A673 (cell line): Measurements from ENCODE around the gene GALNT16. TPM values are rescaled to one million over a fixed set of nuclear protein-coding genes. Genes with fewer than 3 reads are reported as not detected.

Source experiments
- BruUV-seq: library from RNA; stranded (reverse); fragments of 400-500 nt; replicated peaks from 2 replicates; lab custom pipeline; 2021; lab: Mats Ljungman, UMichigan
- CTCF ChIA-PET: fragments of 300-600 bp; sonication (Branson Sonifier 250); formaldehyde crosslinking; loops from one replicate; lab custom pipeline; 2022; ENCODE audit warnings: antibody characterized with exemption; lab: Charles Lee
- POLR2A ChIA-PET: fragments of 300-600 bp; sonication (Branson Sonifier 250); formaldehyde crosslinking; loops from one replicate; lab custom pipeline; 2022; ENCODE audit warnings: antibody characterized with exemption; ENCODE audit not compliant: low non-redundant PET; lab: Charles Lee
- DNase-seq: peaks from one replicate; pipeline ENCODE4 v3.0.0-alpha.2; 2015; ENCODE audit warnings: low spot score
- H3K27ac ChIP-seq: fragments of 200-600 bp; sonication (generic); 2 replicates; pipeline ENCODE4 v1.5.1; 2016; ENCODE audit warnings: mixed run types, low read depth, mild to moderate bottlenecking, mixed read lengths, antibody characterized with exemption, low read length; ENCODE audit not compliant: poor library complexity, severe bottlenecking
- H3K27me3 ChIP-seq: fragments of 200-600 bp; sonication (generic); replicated peaks from 2 replicates; pipeline ENCODE4 v1.6.1; 2017; ENCODE audit warnings: mixed run types, low read depth, mild to moderate bottlenecking, mixed read lengths, antibody characterized with exemption, low read length; ENCODE audit not compliant: insufficient read depth, poor library complexity
- H3K36me3 ChIP-seq: fragments of 200-600 bp; sonication (generic); 2 replicates; pipeline ENCODE4 v1.6.1; 2016; ENCODE audit warnings: mixed run types, mild to moderate bottlenecking, mixed read lengths, antibody characterized with exemption, low read length; ENCODE audit not compliant: insufficient read depth, poor library complexity, severe bottlenecking
- H3K4me1 ChIP-seq: fragments of 200-600 bp; sonication (generic); 2 replicates; pipeline ENCODE4 v1.6.1; 2017; ENCODE audit warnings: mixed run types, mild to moderate bottlenecking, mixed read lengths, antibody characterized with exemption, low read length; ENCODE audit not compliant: insufficient read depth, poor library complexity, severe bottlenecking
- H3K4me3 ChIP-seq: fragments of 200-600 bp; sonication (generic); 2 replicates; pipeline ENCODE4 v1.5.1; 2016; ENCODE audit warnings: low read depth, mixed run types, mild to moderate bottlenecking, mixed read lengths, low read length; ENCODE audit not compliant: poor library complexity, severe bottlenecking
- H3K9me3 ChIP-seq: fragments of 200-600 bp; sonication (generic); 2 replicates; pipeline ENCODE4 v1.6.1; 2016; ENCODE audit warnings: mixed run types, low read depth, mild to moderate bottlenecking, mixed read lengths, antibody characterized with exemption, low read length; ENCODE audit not compliant: poor library complexity, severe bottlenecking
- EZH2 ChIP-seq: fragments of 200-600 bp; sonication (generic); IDR thresholded peaks from 2 replicates; pipeline ENCODE4 v1.6.1; 2017; ENCODE audit warnings: borderline replicate concordance, low read depth, mild to moderate bottlenecking, mixed read lengths, antibody characterized with exemption, low read length; ENCODE audit not compliant: poor library complexity, severe bottlenecking
- intact Hi-C: fragments of 100-400 bp; cut with micrococcal nuclease; formaldehyde crosslinking; loops from one replicate; pipeline ENCODE4 v1.10.0; 2022; ENCODE audit not compliant: unreplicated experiment
- total RNA-seq: library from RNA; stranded (reverse); gene quantifications from 2 replicates; pipeline ENCODE4 v1.2.3, GENCODE V29; 2021
- TF ChIP-seq, protein P1 (sequence below): fragments of 300-800, 200-600 bp; sonication (generic); conservative IDR thresholded peaks from 2 replicates; pipeline ENCODE4 v1.5.1; 2017; ENCODE audit warnings: low read depth, mild to moderate bottlenecking, antibody characterized with exemption, low read length, moderate library complexity, mixed read lengths

Gene GALNT16
- total RNA-seq, 1 experiment from 2014 or later: 0.32 TPM

DNA sequence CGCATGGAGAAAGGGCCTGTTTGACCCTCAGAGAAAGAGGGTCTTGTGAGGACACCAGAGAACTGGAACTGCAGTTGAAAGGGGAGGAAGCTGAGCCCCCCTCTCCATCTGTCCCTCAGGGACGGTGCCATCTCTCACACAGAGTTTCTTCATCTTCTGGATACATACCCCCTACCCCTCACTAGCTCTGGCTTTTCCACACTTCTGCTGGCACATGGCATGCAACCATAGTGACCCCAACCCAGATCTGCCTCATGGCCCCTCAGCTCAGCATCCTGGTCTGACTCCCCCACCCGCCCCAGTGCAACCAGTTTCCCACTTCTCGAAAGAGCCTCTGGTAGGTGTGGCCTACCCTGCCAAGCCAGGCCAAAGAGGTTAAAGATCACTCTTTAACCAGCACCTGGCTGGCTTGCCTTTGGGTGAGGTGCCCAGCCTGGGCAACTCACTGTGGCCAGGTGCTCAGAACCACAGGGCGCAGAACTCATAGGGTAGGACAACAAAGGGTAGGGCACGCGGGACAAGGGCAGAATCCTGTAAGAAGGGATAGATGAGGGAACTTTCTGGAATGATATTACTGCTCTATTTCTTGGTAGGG lies 25.8 kb downstream of the GALNT16 start:
- no TSS peak for BruUV-seq
- intact Hi-C loops: no loop called here
- POLR2A ChIA-PET: no interaction called here

GRCh38 chr14:69287098-69288010 lies 27.4 kb downstream of the GALNT16 start:
- Histone ChIP-seq H3K4me1 (no peaks in the 10 kb centered on the region), H3K36me3 (no peaks in the 10 kb centered on the region), H3K4me3 (no peak overlapping the region), H3K9me3 (no peaks in the 10 kb centered on the region), H3K27ac (no peak overlapping the region), H3K27me3 (no peaks in the 10 kb centered on the region)
- DNase-seq: no peak
- TF ChIP-seq, protein P1, sequence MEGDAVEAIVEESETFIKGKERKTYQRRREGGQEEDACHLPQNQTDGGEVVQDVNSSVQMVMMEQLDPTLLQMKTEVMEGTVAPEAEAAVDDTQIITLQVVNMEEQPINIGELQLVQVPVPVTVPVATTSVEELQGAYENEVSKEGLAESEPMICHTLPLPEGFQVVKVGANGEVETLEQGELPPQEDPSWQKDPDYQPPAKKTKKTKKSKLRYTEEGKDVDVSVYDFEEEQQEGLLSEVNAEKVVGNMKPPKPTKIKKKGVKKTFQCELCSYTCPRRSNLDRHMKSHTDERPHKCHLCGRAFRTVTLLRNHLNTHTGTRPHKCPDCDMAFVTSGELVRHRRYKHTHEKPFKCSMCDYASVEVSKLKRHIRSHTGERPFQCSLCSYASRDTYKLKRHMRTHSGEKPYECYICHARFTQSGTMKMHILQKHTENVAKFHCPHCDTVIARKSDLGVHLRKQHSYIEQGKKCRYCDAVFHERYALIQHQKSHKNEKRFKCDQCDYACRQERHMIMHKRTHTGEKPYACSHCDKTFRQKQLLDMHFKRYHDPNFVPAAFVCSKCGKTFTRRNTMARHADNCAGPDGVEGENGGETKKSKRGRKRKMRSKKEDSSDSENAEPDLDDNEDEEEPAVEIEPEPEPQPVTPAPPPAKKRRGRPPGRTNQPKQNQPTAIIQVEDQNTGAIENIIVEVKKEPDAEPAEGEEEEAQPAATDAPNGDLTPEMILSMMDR: no peak
- TF ChIP-seq EZH2: no peak
- BruUV-seq: no TSS peak
- ChIA-PET CTCF (no interaction called here), POLR2A (no interaction called here)
- intact Hi-C loops: no loop called here

More for the DNA sequence above, 25.8 kb downstream of the GALNT16 start:
- H3K9me3 ChIP-seq: no peaks in the 10 kb centered on the region
- H3K4me1 ChIP-seq: no peaks in the 10 kb centered on the region
- CTCF ChIA-PET: no interaction called here
- H3K4me3 ChIP-seq: no peak overlapping the region
- no peak overlapping the region for H3K27ac ChIP-seq
- no peak for DNase-seq
- H3K27me3 ChIP-seq: no peaks in the 10 kb centered on the region
- TF ChIP-seq EZH2: no peak
- TF ChIP-seq, protein P1: no peak
- no peaks in the 10 kb centered on the region for H3K36me3 ChIP-seq

DNA sequence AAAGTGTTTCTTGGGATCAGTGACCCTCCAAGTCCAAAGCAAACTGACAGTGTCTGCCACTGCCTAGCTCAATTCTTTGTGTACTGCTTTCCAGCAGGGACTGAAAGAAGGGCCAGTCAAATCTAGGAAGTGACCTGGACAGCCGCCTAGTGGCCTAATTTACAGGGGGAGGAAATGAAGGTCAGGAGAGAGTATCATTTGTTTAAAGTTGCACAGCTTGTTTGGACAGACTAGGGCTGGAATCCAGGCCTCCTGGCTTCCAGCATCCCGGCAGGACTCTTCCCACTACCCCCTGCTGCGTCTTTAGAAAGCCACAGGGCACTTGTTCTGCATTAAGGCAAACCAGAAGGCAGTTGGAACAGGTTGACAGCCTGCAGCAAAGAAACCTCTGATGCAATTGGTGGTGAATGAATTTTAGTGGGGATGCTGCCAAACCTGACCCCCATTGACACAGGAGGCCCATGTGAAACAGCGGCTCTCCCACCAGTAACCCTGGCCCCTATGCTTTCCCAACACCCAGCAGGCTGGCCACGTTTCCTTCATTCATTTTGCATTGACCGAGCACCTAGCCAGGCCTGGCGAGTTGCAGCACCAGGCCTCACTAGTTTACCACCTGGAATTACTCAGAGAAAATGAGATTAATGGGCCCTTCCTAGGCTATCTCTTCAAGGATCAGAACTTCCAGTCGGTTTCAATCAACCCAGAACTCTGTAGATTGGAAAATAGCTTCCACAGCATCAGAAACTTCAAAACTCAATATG lies 28.2 kb downstream of the GALNT16 start:
- Histone ChIP-seq H3K36me3 (no peaks in the 10 kb centered on the region), H3K4me3 (no peak overlapping the region), H3K9me3 (no peaks in the 10 kb centered on the region), H3K27ac (no peak overlapping the region), H3K27me3 (no peaks in the 10 kb centered on the region), H3K4me1 (no peaks in the 10 kb centered on the region)
- no peak for DNase-seq
- intact Hi-C loops: no loop called here
- TF ChIP-seq, protein P1: no peak
- ChIA-PET CTCF (no interaction called here), POLR2A (no interaction called here)
- no TSS peak for BruUV-seq
